HG02884 (cell line): ENCODE data around the gene CACNG6.
"Not testable (repeated sequence)": the region's sequence is repeated elsewhere in the genome, so short reads cannot be mapped to it uniquely, and the experiment has no call there.

Experiments
- ATAC-seq: cut with Tn5 transposase; IDR thresholded peaks from one replicate; pipeline ENCODE4 v1.9.1; 2021; ENCODE audit warnings: mild to moderate bottlenecking, moderate library complexity; ENCODE audit not compliant: unreplicated experiment

The CACNG6 gene, protein sequence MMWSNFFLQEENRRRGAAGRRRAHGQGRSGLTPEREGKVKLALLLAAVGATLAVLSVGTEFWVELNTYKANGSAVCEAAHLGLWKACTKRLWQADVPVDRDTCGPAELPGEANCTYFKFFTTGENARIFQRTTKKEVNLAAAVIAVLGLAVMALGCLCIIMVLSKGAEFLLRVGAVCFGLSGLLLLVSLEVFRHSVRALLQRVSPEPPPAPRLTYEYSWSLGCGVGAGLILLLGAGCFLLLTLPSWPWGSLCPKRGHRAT

DNA sequence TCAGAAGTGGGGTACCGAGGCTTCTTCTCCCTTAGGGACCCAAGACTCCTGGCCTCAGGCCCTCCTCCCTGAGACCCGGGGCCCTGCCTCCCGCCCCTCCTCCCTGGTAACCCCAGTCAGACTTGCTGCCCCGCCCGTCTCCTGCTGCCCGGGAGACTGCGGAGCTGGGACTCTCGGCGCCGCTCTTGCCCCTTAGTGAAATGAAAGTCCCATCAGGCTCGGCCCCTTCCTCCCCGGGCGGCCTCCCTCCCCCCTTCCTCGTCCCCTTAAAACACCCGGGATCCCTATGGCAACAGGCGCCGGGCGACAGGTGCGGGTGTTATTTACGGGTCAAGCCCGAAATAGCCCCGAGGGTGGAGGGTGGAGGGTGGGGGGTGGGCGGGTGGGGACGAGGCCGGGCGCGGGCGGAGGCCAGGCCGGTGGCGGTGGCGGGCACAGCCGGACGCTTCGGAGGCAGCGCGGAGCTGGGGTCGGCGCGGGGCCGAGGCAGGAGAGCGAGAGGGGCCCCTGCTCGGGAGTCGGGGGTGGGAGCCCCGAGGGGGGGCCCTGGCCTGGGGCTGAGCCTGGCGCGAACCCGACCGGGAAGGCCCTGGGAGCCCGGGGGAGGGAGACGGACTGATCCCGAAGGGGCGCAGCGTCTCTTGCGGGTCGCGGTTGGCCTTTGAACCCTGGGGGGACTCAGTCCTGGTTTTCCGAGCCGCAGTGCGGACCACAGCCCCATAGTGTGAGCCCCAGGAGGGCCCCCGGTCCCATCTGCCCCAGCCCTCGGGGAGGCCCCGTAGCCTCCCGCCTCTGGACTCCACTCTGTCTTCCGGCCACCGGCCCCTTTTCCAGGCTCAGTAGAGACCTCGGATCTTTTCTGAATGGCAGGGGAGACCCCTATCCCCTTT is at the start of gene CACNG6:
TSS of gene CACNG6 (plus strand) at position 414 of the 890 bp plus-strand sequence. CDS start 1,241 bp downstream, outside the sequence.
- no peak for ATAC-seq

DNA sequence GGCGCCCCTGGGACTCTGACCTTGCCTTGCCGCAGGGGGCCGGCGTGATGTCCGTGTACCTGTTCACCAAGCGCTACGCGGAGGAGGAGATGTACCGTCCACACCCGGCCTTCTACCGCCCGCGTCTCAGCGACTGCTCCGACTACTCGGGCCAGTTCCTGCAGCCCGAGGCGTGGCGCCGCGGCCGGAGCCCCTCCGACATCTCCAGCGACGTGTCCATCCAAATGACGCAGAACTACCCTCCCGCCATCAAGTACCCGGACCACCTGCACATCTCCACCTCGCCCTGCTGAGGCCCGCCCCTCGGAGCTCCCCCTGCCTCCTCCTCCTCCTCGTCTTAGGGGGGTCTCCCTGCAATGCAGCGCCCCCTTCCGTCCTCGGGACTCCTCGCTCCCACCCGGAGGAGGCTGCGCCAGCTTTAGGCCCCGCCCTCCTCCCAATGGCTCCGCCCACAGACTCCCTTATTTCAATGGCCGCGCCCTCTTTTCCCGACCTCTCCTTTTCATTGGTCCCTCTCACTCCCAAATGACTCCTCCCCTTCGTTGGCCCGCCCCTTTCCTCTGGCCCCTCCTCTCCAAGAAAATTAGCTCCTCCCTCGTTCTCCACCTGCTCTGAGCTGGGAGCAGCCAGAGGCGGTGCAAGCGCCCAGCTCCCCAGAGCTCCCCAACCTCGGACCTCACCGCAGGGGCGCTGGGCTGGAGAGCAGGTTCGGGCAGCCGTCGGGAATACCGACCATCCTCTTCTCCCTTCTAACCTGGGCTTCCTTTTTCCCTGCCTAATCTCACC is 49.2 kb upstream of the CACNG6 start:
- no peak for ATAC-seq

DNA sequence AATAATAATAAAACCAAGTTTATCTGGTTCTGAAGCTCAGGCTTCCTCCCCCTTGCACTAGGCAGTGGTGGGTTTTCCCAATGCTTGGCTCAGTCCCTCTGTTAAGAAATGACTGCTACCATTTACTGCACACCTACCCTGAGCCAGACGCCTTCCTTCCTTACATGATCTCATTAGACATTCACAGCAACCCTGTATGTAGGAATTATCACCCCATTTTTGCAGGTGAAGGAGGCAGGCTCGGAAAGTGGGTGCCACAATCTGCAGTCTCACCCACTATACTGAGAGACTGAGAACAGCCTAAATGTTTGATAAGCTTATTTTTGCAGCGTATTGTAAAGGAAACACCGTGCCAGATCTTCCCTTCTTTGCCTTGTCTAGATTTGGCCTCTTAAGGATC is 47.0 kb upstream of the CACNG6 start:
- ATAC-seq: no peak

DNA sequence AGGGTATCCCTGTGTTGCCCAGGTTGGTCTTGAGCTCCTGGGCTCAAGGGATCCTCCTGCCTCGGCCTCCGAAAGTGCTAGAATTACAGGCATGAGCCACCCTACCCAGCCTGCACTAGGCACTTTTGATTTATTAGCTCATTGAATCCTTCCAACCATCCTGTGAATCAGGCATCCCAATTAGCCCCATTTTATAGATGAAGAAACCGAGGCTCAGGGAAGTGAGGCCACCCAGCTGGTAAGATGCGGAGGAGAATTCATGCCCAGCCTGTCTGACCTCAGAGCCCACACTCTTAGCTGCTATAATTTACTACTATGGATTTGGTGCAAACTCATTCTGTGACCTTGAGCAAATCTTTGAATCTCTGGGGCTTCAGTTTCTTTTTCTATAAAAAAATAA is 46.5 kb upstream of the CACNG6 start:
- ATAC-seq: no peak

DNA sequence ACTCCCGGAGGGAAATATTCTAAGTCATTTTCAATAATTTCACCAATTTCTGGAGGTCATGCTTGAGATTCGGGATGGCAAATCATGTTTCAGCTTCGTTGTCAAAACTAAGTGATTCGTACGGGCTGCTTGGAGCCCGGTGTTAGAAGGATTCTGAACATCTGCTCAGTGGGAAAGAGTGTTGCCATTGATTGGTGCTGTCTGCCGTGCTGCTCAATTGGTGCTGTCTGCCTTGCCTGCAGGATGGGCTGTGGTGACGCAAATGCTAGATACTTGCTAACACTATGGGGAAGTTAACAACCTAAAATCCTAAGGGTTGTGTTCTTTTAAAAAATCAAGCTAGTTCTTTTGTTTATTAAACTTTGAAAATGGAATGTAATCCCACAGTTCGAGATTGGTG is 46.0 kb upstream of the CACNG6 start:
- no peak for ATAC-seq

GRCh38 chr19:53945998-53946397 is 45.4 kb upstream of the CACNG6 start:
- no peak for ATAC-seq

DNA sequence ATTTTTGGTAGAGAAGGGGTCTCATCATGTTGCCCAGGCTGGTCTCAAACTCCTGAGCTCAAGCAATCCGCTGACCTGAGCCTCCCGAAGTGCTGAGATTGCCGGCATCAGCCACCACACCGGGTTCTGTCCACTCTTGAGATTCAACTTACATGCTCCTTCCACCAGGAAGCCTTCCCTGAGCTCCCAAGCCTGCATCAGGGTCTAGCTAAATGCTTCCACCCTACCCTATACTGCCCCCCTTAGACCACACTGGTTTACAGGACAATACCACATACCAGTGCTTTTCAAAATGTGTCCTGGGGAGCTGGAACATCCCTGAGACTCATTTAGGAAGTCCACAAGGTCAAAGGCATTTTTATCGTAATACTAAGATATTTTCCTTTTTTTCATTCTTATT is 43.8 kb upstream of the CACNG6 start:
- ATAC-seq: no peak

- not testable (repeated sequence) for ATAC-seq
These were observed 42.8 kb upstream of the CACNG6 start for GRCh38 chr19:53948611-53949010.

- ATAC-seq: no peak
These were observed 40.0 kb upstream of the CACNG6 start for GRCh38 chr19:53951436-53951835.

- no peak for ATAC-seq
These were observed 39.5 kb upstream of the CACNG6 start for GRCh38 chr19:53951947-53952346.

DNA sequence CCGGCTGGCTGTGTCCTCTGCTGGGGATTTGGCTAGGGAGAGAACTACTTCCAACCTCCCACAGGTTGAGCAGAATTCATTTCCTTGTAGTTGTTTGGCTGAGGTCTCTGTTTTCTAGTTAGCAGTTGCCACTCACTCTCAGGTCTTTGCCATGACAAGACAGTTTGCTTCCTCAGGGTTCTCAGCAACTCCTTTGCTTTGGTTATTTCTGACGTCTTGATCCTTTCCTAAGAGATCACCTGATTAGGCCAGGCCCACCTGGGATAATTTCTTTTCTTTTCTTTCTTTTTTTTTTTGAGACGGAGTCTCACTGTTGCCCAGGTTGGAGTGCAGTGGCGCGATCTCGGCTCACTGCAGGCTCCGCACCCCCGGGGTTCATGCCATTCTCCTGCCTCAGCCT is 38.1 kb upstream of the CACNG6 start:
- no peak for ATAC-seq

DNA sequence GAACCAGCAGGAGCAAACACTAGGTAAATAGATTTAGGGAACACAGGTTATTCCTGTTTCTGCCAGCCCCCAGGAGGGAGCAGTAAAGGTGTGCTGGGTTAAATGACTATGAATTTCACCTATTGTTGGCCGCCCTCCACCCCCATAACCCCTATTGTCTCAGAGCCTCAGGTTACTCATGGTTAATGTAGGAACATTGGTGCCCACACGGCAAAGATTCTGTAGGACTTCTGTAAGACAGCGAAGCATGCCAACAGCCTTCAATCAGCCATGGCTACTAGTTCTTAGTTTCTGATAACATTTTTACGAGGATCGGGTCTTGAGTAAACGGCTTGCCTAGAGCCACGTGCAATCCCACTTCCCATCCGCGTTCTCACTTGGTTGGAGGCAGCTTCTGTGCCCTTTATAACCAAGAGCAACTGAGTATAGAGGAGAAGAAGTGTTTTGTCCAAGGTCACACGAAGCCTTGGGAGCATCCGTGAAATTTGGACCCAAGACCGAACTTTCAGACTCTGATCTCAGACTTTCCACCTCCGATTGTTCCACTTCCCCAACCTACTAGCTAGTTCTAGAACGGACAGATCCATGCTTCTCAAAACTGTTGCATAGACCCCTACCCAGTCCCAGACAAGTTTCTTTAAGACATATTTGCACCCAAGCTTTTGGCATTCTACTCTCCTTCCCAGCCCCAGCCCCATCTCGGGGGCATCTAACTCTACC is 33.8 kb upstream of the CACNG6 start:
- no peak for ATAC-seq

- ATAC-seq: no peak
These were observed 33.3 kb upstream of the CACNG6 start for GRCh38 chr19:53958168-53958571.

DNA sequence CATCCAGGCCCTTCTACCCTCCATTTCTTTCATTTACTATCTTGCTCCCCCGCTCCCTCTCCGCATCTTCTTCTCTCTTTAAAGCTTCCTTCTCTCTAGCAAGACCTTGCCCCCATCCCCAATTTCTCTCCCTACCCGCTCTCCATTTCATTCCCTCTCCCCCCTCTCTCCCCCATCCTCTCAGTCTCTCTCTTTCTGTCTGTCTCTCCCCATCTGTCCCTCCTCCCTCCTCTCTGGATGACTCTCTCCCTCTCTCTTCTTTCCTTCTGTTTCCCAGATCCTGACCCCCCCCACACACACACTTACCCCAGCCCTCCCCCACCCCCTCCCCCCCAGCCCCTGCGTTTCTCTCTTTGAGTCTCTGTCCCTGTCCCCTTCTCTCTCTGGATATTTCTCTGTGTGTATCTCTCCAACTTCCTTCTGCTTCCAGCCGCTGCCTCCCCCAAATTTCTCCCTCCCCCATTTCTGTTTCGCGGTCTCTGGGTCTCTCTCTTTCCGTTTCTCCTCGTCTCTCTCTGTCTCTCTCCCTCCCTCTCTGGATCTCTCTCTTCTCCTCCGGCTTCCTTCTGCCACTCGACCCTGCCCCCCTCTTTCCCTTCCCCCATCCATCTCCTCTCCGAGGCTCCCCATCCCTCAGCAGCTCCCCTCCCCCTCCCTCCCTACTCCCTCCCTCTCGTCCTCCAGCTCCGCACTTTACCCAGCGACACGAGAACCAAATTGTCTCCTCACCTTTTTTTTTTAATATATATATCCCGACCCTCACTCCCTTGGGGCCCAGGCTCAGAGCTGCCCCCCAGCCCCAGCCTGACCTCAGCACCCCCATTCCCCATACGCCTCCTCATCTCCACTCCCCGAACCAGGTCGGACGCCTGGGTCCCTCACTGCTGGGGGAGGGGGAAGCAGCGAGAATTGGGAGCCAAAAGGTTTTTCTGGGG is 32.3 kb upstream of the CACNG6 start:
- ATAC-seq: no peak

GRCh38 chr19:53960187-53960586 is 31.2 kb upstream of the CACNG6 start:
- ATAC-seq: no peak

DNA sequence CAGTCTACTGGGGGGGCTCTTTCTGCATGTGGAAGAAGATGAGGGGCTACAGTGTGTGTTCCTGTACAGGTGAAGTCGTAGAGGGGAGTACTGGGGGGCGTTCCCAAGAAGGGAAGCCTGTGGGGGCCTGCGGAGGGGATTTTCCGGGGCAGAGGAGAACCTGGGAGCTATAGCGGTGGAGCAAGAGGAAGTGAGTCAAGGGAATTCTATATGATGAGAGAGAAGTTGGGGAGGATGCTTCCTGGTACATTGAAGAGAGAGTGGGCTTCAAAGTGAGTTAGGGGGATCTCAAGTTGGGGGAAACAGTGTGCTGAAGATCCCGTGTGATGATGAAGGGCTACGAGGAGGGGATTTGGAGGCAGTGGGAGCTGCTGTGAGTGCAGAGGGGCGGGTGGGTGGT is 30.6 kb upstream of the CACNG6 start:
- no peak for ATAC-seq

GRCh38 chr19:53961523-53962356 is 29.7 kb upstream of the CACNG6 start:
- no peak for ATAC-seq

DNA sequence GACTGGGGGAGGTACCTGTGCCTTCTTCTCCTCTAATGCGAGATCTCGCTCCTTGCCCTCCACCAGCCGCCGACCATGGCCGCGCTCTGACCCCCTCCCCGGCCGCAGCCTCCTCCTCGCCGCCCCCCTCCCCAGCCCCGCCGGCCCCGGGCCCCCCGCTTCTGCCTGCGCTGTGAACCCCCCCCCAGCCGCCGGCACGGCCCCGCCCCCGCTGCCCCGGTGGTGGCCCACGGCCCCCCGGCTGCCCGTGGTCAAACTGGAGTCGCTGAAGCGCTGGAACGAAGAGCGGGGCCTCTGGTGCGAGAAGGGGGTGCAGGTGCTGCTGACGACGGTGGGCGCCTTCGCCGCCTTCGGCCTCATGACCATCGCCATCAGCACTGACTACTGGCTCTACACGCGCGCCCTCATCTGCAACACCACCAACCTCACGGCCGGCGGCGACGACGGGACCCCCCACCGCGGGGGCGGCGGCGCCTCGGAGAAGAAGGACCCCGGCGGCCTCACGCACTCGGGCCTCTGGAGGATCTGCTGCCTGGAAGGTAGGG is 28.5 kb upstream of the CACNG6 start, which contains the start of gene CACNG8:
TSS of gene CACNG8 (plus strand) at position 51 of the 545 bp plus-strand sequence.
- no peak for ATAC-seq
